Type B pancreatic cell (in vitro differentiated cells): ENCODE data around the gene TMEM98. TPM values are rescaled to one million over a fixed set of nuclear protein-coding genes. Genes with fewer than 3 reads are reported as not detected.
A peak's percentile ranks its signal among the peaks of the same experiment; 100 is the strongest.

Experiments
- DNase-seq: peaks from one replicate; pipeline ENCODE4 v3.0.0; 2021; ENCODE audit warnings: mixed read lengths; ENCODE audit not compliant: unreplicated experiment; ENCODE audit errors: extremely low spot score
- H3K27ac Mint-ChIP-seq: 2 replicates; pipeline ENCODE4 v1.8.0; 2021; ENCODE audit warnings: mild to moderate bottlenecking, mixed read lengths
- H3K27me3 Mint-ChIP-seq: 2 replicates; pipeline ENCODE4 v1.8.0; 2021; ENCODE audit warnings: mixed read lengths
- H3K36me3 Mint-ChIP-seq: 2 replicates; pipeline ENCODE4 v1.8.0; 2021; ENCODE audit warnings: mixed read lengths
- H3K4me1 Mint-ChIP-seq: one replicate; pipeline ENCODE4 v1.8.0; 2021; ENCODE audit warnings: mixed read lengths; ENCODE audit not compliant: unreplicated experiment
- H3K4me3 Mint-ChIP-seq: 2 replicates; pipeline ENCODE4 v1.8.0; 2021; ENCODE audit warnings: mild to moderate bottlenecking, mixed read lengths
- H3K9me3 Mint-ChIP-seq: 2 replicates; pipeline ENCODE4 v1.8.0; 2021; ENCODE audit warnings: mixed read lengths
- total RNA-seq: library from RNA; stranded (reverse); gene quantifications from 2 replicates; pipeline ENCODE4 v1.2.1, GENCODE V29; 2021; ENCODE audit warnings: low replicate concordance
- TF ChIP-seq, protein P1 (sequence below): fragments of 200-600 bp; sonication (generic); conservative IDR thresholded peaks from 2 replicates; pipeline ENCODE4 v1.5.0; 2021; ENCODE audit warnings: antibody characterized with exemption, mild to moderate bottlenecking

TMEM98 gene
- total RNA-seq, 1 donor from 2014 or later: 161 TPM

DNA sequence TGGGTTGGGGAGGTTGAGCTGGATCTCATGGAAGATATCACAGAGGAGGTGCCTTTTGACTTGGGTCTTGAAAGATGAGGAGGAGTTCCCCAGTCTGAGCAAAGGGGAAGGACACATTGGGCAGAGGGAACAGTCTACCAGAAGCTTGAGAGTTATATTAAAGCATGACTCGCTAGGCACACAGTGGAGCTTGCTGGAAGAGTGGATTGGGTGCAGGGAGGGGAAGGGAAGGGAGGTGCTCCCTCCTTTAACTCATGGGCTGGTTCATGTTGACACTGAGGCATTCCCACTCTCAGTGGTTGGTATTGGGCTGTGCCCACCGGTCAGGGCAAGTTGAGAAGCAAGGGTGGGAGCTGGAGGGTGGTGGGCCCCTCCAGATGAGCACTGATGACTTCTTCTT, 5.9 kb downstream of the TMEM98 start:
- no peak overlapping the region for H3K27ac Mint-ChIP-seq
- H3K4me1 Mint-ChIP-seq: peaks cover 32% of the 10 kb centered on the region
- no peaks in the 10 kb centered on the region for H3K9me3 Mint-ChIP-seq
- no peak for DNase-seq
- TF ChIP-seq, protein P1, sequence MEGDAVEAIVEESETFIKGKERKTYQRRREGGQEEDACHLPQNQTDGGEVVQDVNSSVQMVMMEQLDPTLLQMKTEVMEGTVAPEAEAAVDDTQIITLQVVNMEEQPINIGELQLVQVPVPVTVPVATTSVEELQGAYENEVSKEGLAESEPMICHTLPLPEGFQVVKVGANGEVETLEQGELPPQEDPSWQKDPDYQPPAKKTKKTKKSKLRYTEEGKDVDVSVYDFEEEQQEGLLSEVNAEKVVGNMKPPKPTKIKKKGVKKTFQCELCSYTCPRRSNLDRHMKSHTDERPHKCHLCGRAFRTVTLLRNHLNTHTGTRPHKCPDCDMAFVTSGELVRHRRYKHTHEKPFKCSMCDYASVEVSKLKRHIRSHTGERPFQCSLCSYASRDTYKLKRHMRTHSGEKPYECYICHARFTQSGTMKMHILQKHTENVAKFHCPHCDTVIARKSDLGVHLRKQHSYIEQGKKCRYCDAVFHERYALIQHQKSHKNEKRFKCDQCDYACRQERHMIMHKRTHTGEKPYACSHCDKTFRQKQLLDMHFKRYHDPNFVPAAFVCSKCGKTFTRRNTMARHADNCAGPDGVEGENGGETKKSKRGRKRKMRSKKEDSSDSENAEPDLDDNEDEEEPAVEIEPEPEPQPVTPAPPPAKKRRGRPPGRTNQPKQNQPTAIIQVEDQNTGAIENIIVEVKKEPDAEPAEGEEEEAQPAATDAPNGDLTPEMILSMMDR: no peak
- no peak overlapping the region for H3K4me3 Mint-ChIP-seq
- no peaks in the 10 kb centered on the region for H3K27me3 Mint-ChIP-seq
- H3K36me3 Mint-ChIP-seq: peaks cover 51% of the 10 kb centered on the region

DNA sequence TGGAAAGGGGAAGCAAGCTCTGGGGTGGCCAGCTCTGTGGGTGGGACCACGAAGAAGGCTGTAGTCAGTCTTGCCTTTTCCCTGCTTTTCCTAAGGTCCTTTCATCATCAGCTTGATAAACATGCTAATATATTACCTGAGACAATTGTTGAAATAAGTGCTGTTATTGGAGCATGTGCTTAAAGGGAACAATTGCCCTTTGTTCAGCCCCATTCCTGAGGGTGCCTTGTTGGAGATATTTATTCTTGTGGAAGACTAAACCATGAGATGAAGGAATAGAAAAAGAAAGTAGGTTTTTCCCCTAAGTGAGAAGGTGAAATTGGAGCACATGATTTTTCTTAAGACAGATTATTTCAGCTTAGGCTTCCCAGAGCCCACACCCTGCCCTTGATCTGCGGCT, 7.8 kb downstream of the TMEM98 start:
- Mint-ChIP-seq H3K9me3 (no peaks in the 10 kb centered on the region), H3K4me3 (peak overlapping the region; percentile 20), H3K36me3 (peaks cover 59% of the 10 kb centered on the region), H3K4me1 (peaks cover 25% of the 10 kb centered on the region), H3K27me3 (no peaks in the 10 kb centered on the region), H3K27ac (peak overlapping the region; percentile 66)
- TF ChIP-seq, protein P1: no peak
- no peak for DNase-seq

DNA sequence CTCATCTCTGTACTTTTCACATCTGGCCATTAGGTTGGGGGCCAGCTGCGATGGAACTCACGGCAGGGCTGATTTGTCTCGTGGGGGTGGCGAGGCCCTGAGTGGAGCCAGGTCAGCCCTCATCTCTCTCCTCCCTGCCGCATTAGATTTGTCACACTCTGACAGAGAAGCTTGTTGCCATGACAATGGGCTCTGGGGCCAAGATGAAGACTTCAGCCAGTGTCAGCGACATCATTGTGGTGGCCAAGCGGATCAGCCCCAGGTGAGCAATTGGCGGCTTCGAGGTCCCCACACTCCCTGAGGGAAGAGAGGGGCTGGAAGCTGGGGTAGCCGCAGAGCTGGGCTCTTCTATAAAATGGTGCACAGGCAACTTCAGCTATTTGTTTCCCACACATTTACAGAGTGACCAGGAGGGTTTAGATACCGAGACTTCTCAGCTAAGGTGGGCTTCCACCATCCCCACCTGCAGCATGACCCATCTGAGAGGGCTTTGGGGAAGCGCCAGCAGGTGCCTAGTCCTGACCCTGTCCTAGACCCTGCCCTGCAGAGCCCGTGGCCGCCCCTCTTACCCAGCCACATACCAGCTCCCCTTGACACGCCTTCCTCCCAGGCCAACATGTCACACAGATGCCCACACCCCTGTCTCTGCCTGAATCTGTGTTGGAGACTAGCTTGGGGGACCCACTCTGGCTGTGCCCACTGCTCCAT, 8.4 kb downstream of the TMEM98 start:
- DNase-seq: no peak
- Mint-ChIP-seq H3K27ac (peak overlapping the region; percentile 77), H3K9me3 (no peaks in the 10 kb centered on the region), H3K27me3 (no peaks in the 10 kb centered on the region), H3K36me3 (peaks cover 65% of the 10 kb centered on the region), H3K4me3 (peak overlapping the region; percentile 31), H3K4me1 (peaks cover 25% of the 10 kb centered on the region)
- TF ChIP-seq, protein P1: no peak

DNA sequence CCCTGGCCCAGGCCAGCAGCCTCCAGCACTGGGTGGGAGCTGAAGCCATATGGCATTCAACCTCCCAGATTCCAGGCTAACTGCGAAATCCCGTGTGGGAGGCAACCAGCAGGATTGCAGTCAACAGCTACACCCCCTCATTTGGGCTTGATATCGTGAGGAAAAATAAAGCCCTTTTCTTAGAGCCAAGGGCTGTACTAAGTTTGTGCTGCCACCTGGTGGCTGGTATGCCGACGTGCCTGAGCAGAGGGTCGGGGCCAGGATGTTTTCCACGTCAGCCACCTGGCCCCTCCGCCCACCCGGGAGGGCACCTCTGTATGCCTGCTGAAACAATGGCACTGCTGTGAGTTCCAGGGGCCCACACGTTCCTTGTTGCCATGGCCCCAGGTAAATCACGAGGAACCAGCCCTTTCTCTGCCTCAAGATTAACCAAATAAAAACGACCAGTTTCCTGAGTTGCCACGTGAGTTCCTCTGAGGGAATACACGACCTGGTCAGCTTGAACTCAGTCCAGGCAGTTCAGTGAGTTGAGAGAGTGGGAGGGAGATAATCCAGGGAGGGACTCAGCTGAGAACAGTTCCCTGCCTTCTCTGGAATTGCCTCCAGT, 9.0 kb downstream of the TMEM98 start:
- Mint-ChIP-seq H3K27me3 (no peaks in the 10 kb centered on the region), H3K4me3 (peak overlapping the region; percentile 31), H3K9me3 (no peaks in the 10 kb centered on the region), H3K4me1 (peaks cover 25% of the 10 kb centered on the region), H3K27ac (peak overlapping the region; percentile 77), H3K36me3 (peaks cover 61% of the 10 kb centered on the region)
- DNase-seq: peak; percentile 87
- TF ChIP-seq, protein P1: peak; percentile 93

DNA sequence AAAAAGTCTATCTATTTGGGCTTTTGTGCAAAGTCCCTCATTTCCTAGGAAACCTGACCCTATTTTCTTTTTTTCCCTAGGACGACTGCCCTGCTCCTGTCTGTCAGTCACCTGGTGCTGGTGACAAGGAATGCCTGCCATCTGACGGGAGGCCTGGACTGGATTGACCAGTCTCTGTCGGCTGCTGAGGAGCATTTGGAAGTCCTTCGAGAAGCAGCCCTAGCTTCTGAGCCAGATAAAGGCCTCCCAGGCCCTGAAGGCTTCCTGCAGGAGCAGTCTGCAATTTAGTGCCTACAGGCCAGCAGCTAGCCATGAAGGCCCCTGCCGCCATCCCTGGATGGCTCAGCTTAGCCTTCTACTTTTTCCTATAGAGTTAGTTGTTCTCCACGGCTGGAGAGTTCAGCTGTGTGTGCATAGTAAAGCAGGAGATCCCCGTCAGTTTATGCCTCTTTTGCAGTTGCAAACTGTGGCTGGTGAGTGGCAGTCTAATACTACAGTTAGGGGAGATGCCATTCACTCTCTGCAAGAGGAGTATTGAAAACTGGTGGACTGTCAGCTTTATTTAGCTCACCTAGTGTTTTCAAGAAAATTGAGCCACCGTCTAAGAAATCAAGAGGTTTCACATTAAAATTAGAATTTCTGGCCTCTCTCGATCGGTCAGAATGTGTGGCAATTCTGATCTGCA, 12.9 kb downstream of the TMEM98 start:
- Mint-ChIP-seq H3K4me1 (peaks cover 24% of the 10 kb centered on the region), H3K27ac (no peak overlapping the region), H3K9me3 (no peaks in the 10 kb centered on the region), H3K4me3 (no peak overlapping the region), H3K36me3 (peaks cover 44% of the 10 kb centered on the region), H3K27me3 (no peaks in the 10 kb centered on the region)
- TF ChIP-seq, protein P1: no peak
- DNase-seq: no peak
